NCI-H748 (cell line): ENCODE results near the gene LPP.

Experiments used
- DNase-seq: peaks from one replicate; lab custom pipeline; 2025; ENCODE audit not compliant: unreplicated experiment; lab: John Stamatoyannopoulos, UW

LPP gene

GRCh38 chr3:188322135-188322887 is 168.4 kb downstream of the LPP start:
- no peak for DNase-seq

GRCh38 chr3:188323067-188323842 is 169.3 kb downstream of the LPP start:
- DNase-seq = no peak

- DNase-seq = no peak
Measured at GRCh38 chr3:188326111-188326510, 172.2 kb downstream of the LPP start.

GRCh38 chr3:188326968-188327367 is 173.0 kb downstream of the LPP start:
- DNase-seq = no peak

- no peak for DNase-seq
Measured at GRCh38 chr3:188327433-188327832, 173.5 kb downstream of the LPP start.

GRCh38 chr3:188330138-188330537 is 176.2 kb downstream of the LPP start:
- no peak for DNase-seq

GRCh38 chr3:188331166-188331565 is 177.2 kb downstream of the LPP start:
- DNase-seq = no peak

GRCh38 chr3:188332085-188332484 is 178.1 kb downstream of the LPP start:
- DNase-seq = no peak

GRCh38 chr3:188335656-188336055 is 181.7 kb downstream of the LPP start:
- no peak for DNase-seq

- no peak for DNase-seq
Measured at GRCh38 chr3:188336178-188336577, 182.2 kb downstream of the LPP start.

GRCh38 chr3:188337232-188337631 is 183.3 kb downstream of the LPP start:
- no peak for DNase-seq

GRCh38 chr3:188338086-188338485 is 184.1 kb downstream of the LPP start:
- no peak for DNase-seq

GRCh38 chr3:188339410-188340295 is 185.7 kb downstream of the LPP start:
- DNase-seq = no peak

GRCh38 chr3:188341501-188341900 is 187.5 kb downstream of the LPP start:
- DNase-seq = no peak

GRCh38 chr3:188342991-188343732 is 189.2 kb downstream of the LPP start:
- no peak for DNase-seq

GRCh38 chr3:188343894-188344293 is 189.9 kb downstream of the LPP start:
- DNase-seq = no peak

- no peak for DNase-seq
Measured at GRCh38 chr3:188345223-188345622, 191.3 kb downstream of the LPP start.

- DNase-seq = no peak
Measured at GRCh38 chr3:188348435-188349244, 194.7 kb downstream of the LPP start.

- no peak for DNase-seq
Measured at GRCh38 chr3:188349351-188349901, 195.5 kb downstream of the LPP start.

- DNase-seq = no peak
Measured at GRCh38 chr3:188349933-188350332, 196.0 kb downstream of the LPP start.
